K562 (cell line): ENCODE results near the gene FBXO27. TPM values are rescaled to one million over a fixed set of nuclear protein-coding genes. Genes with fewer than 3 reads are reported as not detected.

Experiments used
- FOXJ2 ChIP-seq: fragments of 200-800 bp; sonication (Bioruptor generic); IDR thresholded peaks from 2 replicates; pipeline ENCODE4 v1.6.1; 2016; ENCODE audit warnings: missing genetic modification characterization, missing compliant biosample characterization
- SMAD2 ChIP-seq: fragments of 150-350 bp; IDR thresholded peaks from 2 replicates; pipeline ENCODE4 v1.6.1; 2014; ENCODE audit warnings: low read depth, mild to moderate bottlenecking, low read length
- TBL1XR1 ChIP-seq, 2 experiments: IDR thresholded peaks; 2 replicates each; pipeline ENCODE4 v1.6.1; 2012; ENCODE audit warnings: improper control_type of control experiment in 2 of 2, low read length in 2 of 2, mild to moderate bottlenecking in 1 of 2
- ZBED1 ChIP-seq: IDR thresholded peaks from 2 replicates; pipeline ENCODE4 v1.6.1; 2014
- ZNF217 ChIP-seq: sonication (generic); formaldehyde crosslinking; IDR thresholded peaks from 2 replicates; pipeline ENCODE4 v1.8.0; 2022; ENCODE audit warnings: mild to moderate bottlenecking, missing genetic modification reagents
- ZNF318 ChIP-seq, 2 experiments: fragments of 450-650 bp; IDR thresholded peaks; 2 replicates each; pipeline ENCODE4 v1.6.1; 2016; ENCODE audit warnings: mild to moderate bottlenecking in 2 of 2, borderline replicate concordance in 1 of 2, low read depth in 1 of 2, moderate library complexity in 1 of 2
- polyA plus RNA-seq, 8 experiments: library from polyadenylated mRNA; depleted of rRNA in 4 of 8; stranded (reverse) in 5 of 8; unstranded in 3 of 8; fragments of >200 nt; fragmentation: Nextera tagmentation in 2 of 8; fragmentation: Illumina TruSeq in 1 of 8; extraction: Ambion mirVana in 2 of 8; extraction: Trizol in 1 of 8; gene quantifications; 2 replicates each; pipeline versions ENCODE4 v1.2.1 to v1.2.3, GENCODE V29; 2011 to 2014; ENCODE audit warnings: inconsistent platforms in 1 of 8, missing spikeins in 1 of 8
- total RNA-seq, 7 experiments: library from RNA; depleted of rRNA in 6 of 7; stranded (reverse); fragments of >200 nt in 6 of 7; fragmentation: Illumina TruSeq in 2 of 7; extraction: Trizol in 2 of 7; gene quantifications; 2 replicates each; pipeline versions ENCODE4 v1.2.1 to v1.2.3, GENCODE V29; 2011 to 2021; ENCODE audit warnings: low replicate concordance in 1 of 7

Gene FBXO27
- total and polyA plus RNA-seq, 9 of the 15 experiments (the other 6 are each of a cell fraction or from before 2014, with no cell fraction given), result 1.8 to 11.0 (median 6.3) TPM

- no peak for TF ChIP-seq ZNF318 (IDR thresholded peaks at IDR 0.05; ENCODE audit: borderline replicate concordance in 1 of 2, low read depth in 1 of 2)
- TF ChIP-seq SMAD2, result no peak
- TF ChIP-seq FOXJ2, result no peak
- no peak for TF ChIP-seq ZBED1
- TF ChIP-seq ZNF217 (CRISPR knock-in tag), result no peak
- TF ChIP-seq TBL1XR1 (IDR thresholded peaks at IDR 0.05; ENCODE audit: low read length in 2 of 2), result no peak
These were observed 51.6 kb downstream of the FBXO27 start (continued) for GRCh38 chr19:38980583-38981374.
